Naive thymus-derived CD8-positive, alpha-beta T cell (primary cell): ENCODE measurements around the gene SNRPB2. TPM values are rescaled to one million over a fixed set of nuclear protein-coding genes. Genes with fewer than 3 reads are reported as not detected.

Experiments
- ATAC-seq, 2 donors: fragments of 150-1000 bp; cut with Tn5 transposase in 1 of 2; sonication (Bioruptor Pico), chemical (Tn5 transposase) in 1 of 2; 1 replicate in 1 of 2; 2 replicates in 1 of 2; pipeline ENCODE4 v1.10.0; 2021; ENCODE audit warnings: mild to moderate bottlenecking in 2 of 2, moderate library complexity in 2 of 2
- POLR2A ChIA-PET: fragments of 350-600 bp; sonication (Branson Sonifier 250); formaldehyde crosslinking; loops from one replicate; lab custom pipeline; 2021; ENCODE audit warnings: antibody characterized with exemption; lab: Charles Lee
- DNase-seq, 10 donors: peaks; one replicate each; pipeline versions ENCODE4 v3.0.0 to v3.0.0-alpha.2; 2020 to 2022
- H3K27ac Mint-ChIP-seq, 10 donors: one replicate each; pipeline ENCODE4 v1.8.0; 2020 to 2022; ENCODE audit warnings: mild to moderate bottlenecking in 10 of 10, mixed read lengths in 10 of 10, moderate library complexity in 4 of 10, inconsistent platforms in 1 of 10
- H3K27me3 Mint-ChIP-seq, 5 donors: one replicate each; pipeline ENCODE4 v1.8.0; 2021 to 2022; ENCODE audit warnings: mixed read lengths in 5 of 5
- H3K36me3 Mint-ChIP-seq, 3 donors: one replicate each; pipeline ENCODE4 v1.8.0; 2020 to 2022; ENCODE audit warnings: mixed read lengths in 3 of 3, mild to moderate bottlenecking in 2 of 3, inconsistent platforms in 1 of 3
- H3K4me1 Mint-ChIP-seq, 4 donors: one replicate each; pipeline ENCODE4 v1.8.0; 2021 to 2022; ENCODE audit warnings: mixed read lengths in 4 of 4
- H3K4me3 Mint-ChIP-seq, 10 donors: one replicate each; pipeline ENCODE4 v1.8.0; 2020 to 2022; ENCODE audit warnings: mild to moderate bottlenecking in 10 of 10, mixed read lengths in 10 of 10, moderate library complexity in 6 of 10, inconsistent platforms in 1 of 10
- H3K9me3 Mint-ChIP-seq, 9 donors: one replicate each; pipeline ENCODE4 v1.8.0; 2020 to 2022; ENCODE audit warnings: mixed read lengths in 9 of 9, mild to moderate bottlenecking in 3 of 9, inconsistent platforms in 1 of 9, moderate library complexity in 1 of 9
- polyA plus RNA-seq, 3 donors: library from polyadenylated mRNA; unstranded; fragments of 300-500 nt; fragmentation: Illumina TruSeq; gene quantifications; one replicate each; pipeline ENCODE4 v1.2.3, GENCODE V29; 2021
- total RNA-seq, 8 experiments: library from RNA in 2 of 8; stranded (reverse) in 2 of 8; gene quantifications; one replicate each; pipeline ENCODE4 v1.2.3 and lab custom pipeline; 2021 to 2026

The SNRPB2 gene
- total RNA-seq (10 to 100 TPM; 51.7 to 54.2 TPM), polyA plus RNA-seq (10 to 100 TPM; 60.3 to 79.8 (median 61.3) TPM), total RNA-seq (lab: John Stamatoyannopoulos, UW) (33.5 to 153 (median 47.3) reads per million in 6 experiments)

GRCh38 chr20:16729565-16730460 lies at the start of gene SNRPB2:
Gene SNRPB2 (plus strand): TSS chr20:16730026. CDS start chr20:16731703, 1,677 bp downstream.
- DNase-seq (peak; percentile 76 to 96 (median 89)), ATAC-seq (peak; percentile 94 to 96)
- H3K36me3 Mint-ChIP-seq = peaks cover 16 to 37% (median 19%) of the 10 kb centered on the region in 3 donors
- peaks cover 6 to 19% (median 17%) of the 10 kb centered on the region in 5 donors for H3K27me3 Mint-ChIP-seq
- H3K9me3 Mint-ChIP-seq = peaks cover 0 to 12% (median 2%) of the 10 kb centered on the region in 9 donors
- H3K4me3 Mint-ChIP-seq = peak within 1 kb of the TSS; percentile 93 to 100 (median 100)
- H3K27ac Mint-ChIP-seq = peak within 1 kb of the TSS; percentile 99 to 100 (median 100)
- POLR2A ChIA-PET = interaction anchor here (1.2 to 1.9 kb wide), 3 partner anchors 21 to 841 kb away, joined by 4 to 7 read pairs (median 4); no protein-coding TSS in a partner anchor
- H3K4me1 Mint-ChIP-seq = peaks cover 16 to 57% (median 56%) of the 10 kb centered on the region in 4 donors

DNA sequence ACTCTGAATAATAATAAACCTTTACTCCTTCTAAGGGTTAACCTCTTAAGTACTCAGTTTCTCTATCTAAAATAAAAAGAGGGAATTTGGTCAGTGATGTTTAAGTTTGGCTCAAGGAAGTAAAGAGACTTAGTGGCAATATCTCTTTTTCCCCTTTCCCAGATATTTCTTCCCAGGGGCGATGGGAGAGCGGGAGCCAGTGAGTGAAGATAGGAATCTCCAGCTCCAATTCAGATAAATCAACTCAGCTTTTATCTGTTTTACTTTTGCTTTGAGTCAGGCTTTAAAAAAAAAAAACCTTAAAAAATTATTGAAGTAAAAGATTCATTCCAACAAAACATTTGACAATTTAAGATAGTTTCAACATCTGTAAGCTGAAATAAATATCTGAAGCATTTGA lies 45.4 kb upstream of the SNRPB2 start:
- H3K27ac Mint-ChIP-seq = no peak overlapping the region
- no peak for ATAC-seq

DNA sequence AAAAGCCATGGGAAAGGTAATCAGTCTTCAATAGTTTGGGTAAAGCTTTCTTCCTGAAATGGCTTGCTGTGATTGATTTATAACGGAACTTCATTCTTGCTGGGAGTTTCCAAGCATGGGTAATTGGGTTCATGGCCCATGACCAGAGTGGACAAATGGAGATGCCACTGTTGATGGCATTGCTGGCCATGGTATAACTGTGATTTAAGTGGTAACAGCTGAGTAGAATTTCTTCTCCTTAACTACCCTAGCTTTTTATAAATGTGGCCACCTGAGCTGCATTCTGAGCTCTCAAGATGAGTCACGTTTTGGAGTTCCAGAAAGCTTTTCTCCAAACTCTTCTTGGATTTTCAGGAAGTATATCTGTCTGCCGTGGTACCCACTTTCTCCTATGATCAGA lies 39.9 kb upstream of the SNRPB2 start:
- H3K36me3 Mint-ChIP-seq = no peaks in the 10 kb centered on the region
- no peak for ATAC-seq

More for the DNA sequence above, 45.4 kb upstream of the SNRPB2 start:
- Mint-ChIP-seq H3K9me3 (peaks cover 0 to 2% (median 0%) of the 10 kb centered on the region in 9 donors), H3K4me3 (no peak overlapping the region), H3K4me1 (no peaks in the 10 kb centered on the region), H3K36me3 (no peaks in the 10 kb centered on the region), H3K27me3 (peaks cover 0 to 9% (median 7%) of the 10 kb centered on the region in 5 donors)
- DNase-seq = no peak
- POLR2A ChIA-PET = no interaction called here

GRCh38 chr20:16691381-16691780 lies 38.4 kb upstream of the SNRPB2 start:
- no peaks in the 10 kb centered on the region for H3K36me3 Mint-ChIP-seq
- POLR2A ChIA-PET = no interaction called here
- H3K27ac Mint-ChIP-seq = no peak overlapping the region
- H3K4me1 Mint-ChIP-seq = peaks cover 0 to 6% (median 4%) of the 10 kb centered on the region in 4 donors
- no peak for ATAC-seq
- no peak overlapping the region for H3K4me3 Mint-ChIP-seq
- no peak for DNase-seq
- peaks cover 0 to 2% (median 0%) of the 10 kb centered on the region in 9 donors for H3K9me3 Mint-ChIP-seq
- H3K27me3 Mint-ChIP-seq = peaks cover 12 to 22% (median 17%) of the 10 kb centered on the region in 5 donors

More for the DNA sequence above, 39.9 kb upstream of the SNRPB2 start:
- Mint-ChIP-seq H3K4me3 (no peak overlapping the region), H3K27me3 (peaks cover 8 to 13% (median 12%) of the 10 kb centered on the region in 5 donors), H3K9me3 (peaks cover 0 to 2% (median 0%) of the 10 kb centered on the region in 9 donors), H3K27ac (no peak overlapping the region), H3K4me1 (peaks cover 0 to 6% (median 4%) of the 10 kb centered on the region in 4 donors)
- POLR2A ChIA-PET = no interaction called here
- DNase-seq = no peak

- DNase-seq (no peak), ATAC-seq (no peak)
- POLR2A ChIA-PET = no interaction called here
- no peaks in the 10 kb centered on the region for H3K36me3 Mint-ChIP-seq
- H3K4me1 Mint-ChIP-seq = peaks cover 0 to 6% (median 4%) of the 10 kb centered on the region in 4 donors
- peaks cover 16 to 26% (median 22%) of the 10 kb centered on the region in 5 donors for H3K27me3 Mint-ChIP-seq
- peaks cover 0 to 2% (median 0%) of the 10 kb centered on the region in 9 donors for H3K9me3 Mint-ChIP-seq
- no peak overlapping the region for H3K27ac Mint-ChIP-seq
- H3K4me3 Mint-ChIP-seq = no peak overlapping the region
These were observed 37.8 kb upstream of the SNRPB2 start for GRCh38 chr20:16692009-16692408.

GRCh38 chr20:16692442-16692841 lies 37.4 kb upstream of the SNRPB2 start:
- POLR2A ChIA-PET = no interaction called here

DNA sequence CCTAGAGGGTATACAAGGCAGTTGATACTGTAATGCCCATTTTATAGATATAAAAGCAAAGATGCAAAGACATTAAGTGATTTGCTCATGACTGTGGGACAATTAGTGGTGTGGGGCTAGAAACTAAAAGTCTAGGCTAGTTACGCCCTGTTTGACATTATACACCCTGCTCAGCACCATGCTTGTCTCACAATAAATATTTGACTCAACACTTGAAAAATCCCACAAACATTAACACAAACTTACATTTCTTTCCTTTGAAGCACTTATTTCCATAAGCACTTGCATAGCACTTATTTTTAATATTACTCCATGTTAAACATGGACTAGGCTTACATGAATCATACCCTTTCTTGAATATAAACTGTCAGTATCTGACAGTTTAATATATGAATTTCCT lies 36.5 kb upstream of the SNRPB2 start:
- peaks cover 17 to 26% (median 21%) of the 10 kb centered on the region in 5 donors for H3K27me3 Mint-ChIP-seq
- H3K36me3 Mint-ChIP-seq = no peaks in the 10 kb centered on the region
- no peak for ATAC-seq
- H3K9me3 Mint-ChIP-seq = peaks cover 0 to 2% (median 0%) of the 10 kb centered on the region in 9 donors
- no peak overlapping the region for H3K27ac Mint-ChIP-seq
- no peak for DNase-seq
- POLR2A ChIA-PET = no interaction called here
- H3K4me1 Mint-ChIP-seq = peaks cover 0 to 6% (median 4%) of the 10 kb centered on the region in 4 donors
- H3K4me3 Mint-ChIP-seq = no peak overlapping the region

More at GRCh38 chr20:16692442-16692841, 37.4 kb upstream of the SNRPB2 start:
- DNase-seq = no peak
- Mint-ChIP-seq H3K9me3 (peaks cover 0 to 2% (median 0%) of the 10 kb centered on the region in 9 donors), H3K27me3 (peaks cover 16 to 26% (median 23%) of the 10 kb centered on the region in 5 donors), H3K4me3 (no peak overlapping the region), H3K36me3 (no peaks in the 10 kb centered on the region), H3K27ac (no peak overlapping the region), H3K4me1 (peaks cover 0 to 6% (median 4%) of the 10 kb centered on the region in 4 donors)
- ATAC-seq = no peak

GRCh38 chr20:16694161-16694560 lies 35.7 kb upstream of the SNRPB2 start:
- POLR2A ChIA-PET = no interaction called here

GRCh38 chr20:16695628-16696027 lies 34.2 kb upstream of the SNRPB2 start:
- Mint-ChIP-seq H3K4me1 (peaks cover 0 to 6% (median 4%) of the 10 kb centered on the region in 4 donors), H3K9me3 (no peaks in the 10 kb centered on the region), H3K27me3 (peaks cover 13 to 29% (median 17%) of the 10 kb centered on the region in 5 donors), H3K27ac (no peak overlapping the region), H3K4me3 (no peak overlapping the region), H3K36me3 (no peaks in the 10 kb centered on the region)
- POLR2A ChIA-PET = interaction anchor here (0.6 kb wide), 1 partner anchor 1445 kb away, joined by 4 read pairs; no protein-coding TSS in a partner anchor
- DNase-seq (no peak), ATAC-seq (no peak)

More at GRCh38 chr20:16694161-16694560, 35.7 kb upstream of the SNRPB2 start:
- ATAC-seq = no peak
- no peak for DNase-seq
- no peaks in the 10 kb centered on the region for H3K36me3 Mint-ChIP-seq
- H3K27me3 Mint-ChIP-seq = peaks cover 17 to 26% (median 18%) of the 10 kb centered on the region in 5 donors
- H3K4me3 Mint-ChIP-seq = no peak overlapping the region
- H3K4me1 Mint-ChIP-seq = peaks cover 0 to 6% (median 4%) of the 10 kb centered on the region in 4 donors
- no peak overlapping the region for H3K27ac Mint-ChIP-seq
- no peaks in the 10 kb centered on the region for H3K9me3 Mint-ChIP-seq

GRCh38 chr20:16699293-16699692 lies 30.5 kb upstream of the SNRPB2 start:
- Mint-ChIP-seq H3K4me3 (no peak overlapping the region), H3K27ac (peak overlapping the region in 1 of 10 donors; percentile 32), H3K27me3 (peaks cover 14 to 45% (median 29%) of the 10 kb centered on the region in 5 donors), H3K36me3 (peaks cover 0 to under 1% (median 0%) of the 10 kb centered on the region in 3 donors), H3K4me1 (peaks cover 0 to 3% (median under 1%) of the 10 kb centered on the region in 4 donors), H3K9me3 (no peaks in the 10 kb centered on the region)
- ATAC-seq = no peak
- no peak for DNase-seq
- POLR2A ChIA-PET = no interaction called here

GRCh38 chr20:16701296-16701695 lies 28.5 kb upstream of the SNRPB2 start:
- peaks cover 0 to 3% (median under 1%) of the 10 kb centered on the region in 4 donors for H3K4me1 Mint-ChIP-seq
- H3K27ac Mint-ChIP-seq = no peak overlapping the region
- H3K36me3 Mint-ChIP-seq = peaks cover 0 to 10% (median 5%) of the 10 kb centered on the region in 3 donors
- peak in 1 of 2 donors; percentile 57 for ATAC-seq
- no peak overlapping the region for H3K4me3 Mint-ChIP-seq
- peaks cover 19 to 48% (median 29%) of the 10 kb centered on the region in 5 donors for H3K27me3 Mint-ChIP-seq
- H3K9me3 Mint-ChIP-seq = peaks cover 0 to 8% (median 4%) of the 10 kb centered on the region in 9 donors
- POLR2A ChIA-PET = no interaction called here
- DNase-seq = peak in 7 of 10 donors; percentile 3 to 40 (median 23)

GRCh38 chr20:16703570-16703969 lies 26.3 kb upstream of the SNRPB2 start:
- Mint-ChIP-seq H3K36me3 (peaks cover 0 to 10% (median 5%) of the 10 kb centered on the region in 3 donors), H3K4me1 (peaks cover 10 to 14% (median 12%) of the 10 kb centered on the region in 4 donors), H3K27me3 (peaks cover 19 to 63% (median 26%) of the 10 kb centered on the region in 5 donors), H3K9me3 (peaks cover 0 to 9% (median 4%) of the 10 kb centered on the region in 9 donors), H3K4me3 (no peak overlapping the region), H3K27ac (no peak overlapping the region)
- POLR2A ChIA-PET = no interaction called here
- no peak for ATAC-seq
- no peak for DNase-seq
